A549 (cell line): ENCODE results near the gene AMMECR1.

Source experiments
- CHD4 ChIP-seq: fragments of 200-600 bp; sonication (generic); IDR thresholded peaks from 2 replicates; pipeline ENCODE4 v1.6.1; 2016; ENCODE audit warnings: antibody characterized with exemption, mild to moderate bottlenecking, borderline replicate concordance
- SMC3 ChIP-seq: fragments of >200 bp; sonication (Bioruptor Twin); formaldehyde crosslinking; IDR thresholded peaks from 3 replicates; pipeline ENCODE4 v1.6.1; 2018; ENCODE audit warnings: inconsistent platforms

DNA sequence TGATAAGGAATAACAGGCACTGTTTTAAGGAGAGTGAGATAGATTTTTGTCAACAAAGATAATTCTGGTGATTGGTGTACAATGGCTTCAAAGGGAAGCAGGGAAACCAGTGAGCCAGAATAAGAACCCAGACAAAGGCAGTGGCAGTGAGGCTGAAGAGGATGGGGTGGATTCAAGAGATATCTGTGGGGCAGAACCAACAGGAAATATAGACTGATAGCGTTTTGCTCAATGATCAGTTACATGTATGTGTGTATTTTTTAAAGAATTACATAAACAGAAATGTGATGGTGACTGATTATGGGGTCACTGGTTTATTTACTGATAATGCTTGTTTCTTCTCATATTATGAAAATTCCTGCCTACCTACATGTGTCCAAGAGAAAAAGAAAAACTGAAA lies 66.4 kb downstream of the AMMECR1 start:
- TF ChIP-seq CHD4 (no peak), SMC3 (no peak)
